KMS-11 (cell line): Measurements from ENCODE around the gene C4BPA.

Experiments
- H2AFZ ChIP-seq: fragments of 200-600 bp; sonication (generic); 2 replicates; pipeline ENCODE4 v1.6.1; 2016; ENCODE audit warnings: antibody characterized with exemption, mixed run types, low read depth
- H3K27ac ChIP-seq: fragments of 200-600 bp; sonication (generic); 2 replicates; pipeline ENCODE4 v1.6.1; 2016; ENCODE audit warnings: mild to moderate bottlenecking, mixed run types
- H3K27me3 ChIP-seq: fragments of 200-600 bp; sonication (generic); 2 replicates; pipeline ENCODE4 v1.6.1; 2017; ENCODE audit warnings: mild to moderate bottlenecking, low read depth, mixed run types, moderate library complexity; ENCODE audit not compliant: insufficient read depth
- H3K36me3 ChIP-seq: fragments of 200-600 bp; sonication (generic); 2 replicates; pipeline ENCODE4 v1.6.1; 2017; ENCODE audit warnings: mild to moderate bottlenecking, mixed run types; ENCODE audit not compliant: insufficient read depth
- H3K4me1 ChIP-seq: fragments of 200-600 bp; sonication (generic); 2 replicates; pipeline ENCODE4 v1.6.1; 2016; ENCODE audit warnings: mild to moderate bottlenecking, low read depth, mixed run types; ENCODE audit not compliant: poor library complexity, severe bottlenecking
- H3K4me2 ChIP-seq: fragments of 200-600 bp; sonication (generic); 2 replicates; pipeline ENCODE4 v1.7.0; 2016; ENCODE audit warnings: mild to moderate bottlenecking, mixed run types
- H3K4me3 ChIP-seq: fragments of 200-600 bp; sonication (generic); IDR thresholded peaks from 2 replicates; pipeline ENCODE4 v1.6.1; 2017; ENCODE audit warnings: low read depth, low read length, mixed read lengths; ENCODE audit not compliant: insufficient read depth
- H3K79me2 ChIP-seq: fragments of 200-600 bp; sonication (generic); 2 replicates; pipeline ENCODE4 v1.6.1; 2016; ENCODE audit warnings: low read depth, mixed run types; ENCODE audit not compliant: insufficient read depth
- H3K9ac ChIP-seq: fragments of 200-600 bp; sonication (generic); 2 replicates; pipeline ENCODE4 v1.6.1; 2016; ENCODE audit warnings: mild to moderate bottlenecking, mixed run types
- H4K20me1 ChIP-seq: fragments of 200-600 bp; sonication (generic); 2 replicates; pipeline ENCODE4 v1.6.1; 2016; ENCODE audit warnings: mild to moderate bottlenecking, mixed run types; ENCODE audit not compliant: insufficient read depth
- CTCF ChIP-seq: fragments of 200-600 bp; sonication (generic); conservative IDR thresholded peaks from 2 replicates; pipeline ENCODE4 v1.6.1; 2017; ENCODE audit warnings: low read depth, mild to moderate bottlenecking, antibody characterized with exemption, low read length, moderate library complexity, mixed read lengths

The C4BPA gene

GRCh38 chr1:207067665-207068064, 36.4 kb upstream of the C4BPA start:
- Histone ChIP-seq H2AFZ (no peak overlapping the region), H3K79me2 (no peaks in the 10 kb centered on the region), H3K27me3 (no peaks in the 10 kb centered on the region), H3K9ac (no peak overlapping the region), H3K27ac (no peak overlapping the region), H3K36me3 (no peaks in the 10 kb centered on the region), H4K20me1 (no peaks in the 10 kb centered on the region), H3K4me2 (no peak overlapping the region), H3K4me1 (no peaks in the 10 kb centered on the region), H3K4me3 (no peak overlapping the region)
- TF ChIP-seq CTCF, result no peak

DNA sequence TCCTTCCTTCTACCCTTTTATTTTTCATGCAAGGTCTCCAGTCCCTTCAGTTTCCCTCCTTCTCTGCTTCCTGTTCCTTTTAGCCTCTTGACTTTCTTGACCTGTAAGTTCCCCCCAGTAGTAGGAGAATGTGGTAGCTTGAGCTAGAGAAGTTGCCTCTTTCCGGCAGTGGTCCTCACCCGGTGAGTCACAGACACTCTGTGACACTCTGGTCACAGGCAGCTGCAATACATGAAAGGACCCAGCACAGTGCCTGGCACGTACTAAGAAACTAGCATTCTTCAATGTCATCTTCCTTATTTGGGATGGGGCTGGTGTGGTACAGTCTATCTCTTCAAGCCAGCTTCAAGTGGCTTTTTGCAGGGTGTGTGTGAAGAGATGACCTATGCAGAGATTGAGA, 35.0 kb upstream of the C4BPA start:
- Histone ChIP-seq H3K4me1 (no peaks in the 10 kb centered on the region), H4K20me1 (no peaks in the 10 kb centered on the region), H3K9ac (no peak overlapping the region), H3K36me3 (no peaks in the 10 kb centered on the region), H2AFZ (no peak overlapping the region), H3K79me2 (no peaks in the 10 kb centered on the region), H3K27ac (no peak overlapping the region), H3K4me2 (no peak overlapping the region), H3K4me3 (no peak overlapping the region), H3K27me3 (no peaks in the 10 kb centered on the region)
- no peak for TF ChIP-seq CTCF

GRCh38 chr1:207069858-207070506, 34.1 kb upstream of the C4BPA start:
- H3K27me3 ChIP-seq, result no peaks in the 10 kb centered on the region
- H3K9ac ChIP-seq, result no peak overlapping the region
- no peaks in the 10 kb centered on the region for H3K4me1 ChIP-seq
- no peak overlapping the region for H3K4me2 ChIP-seq
- H4K20me1 ChIP-seq, result no peaks in the 10 kb centered on the region
- H2AFZ ChIP-seq, result no peak overlapping the region
- H3K36me3 ChIP-seq, result no peaks in the 10 kb centered on the region
- H3K79me2 ChIP-seq, result no peaks in the 10 kb centered on the region
- no peak overlapping the region for H3K27ac ChIP-seq
- H3K4me3 ChIP-seq, result no peak overlapping the region
- TF ChIP-seq CTCF, result no peak

- H3K27me3 ChIP-seq, result no peaks in the 10 kb centered on the region
- H3K4me1 ChIP-seq, result no peaks in the 10 kb centered on the region
- H4K20me1 ChIP-seq, result no peaks in the 10 kb centered on the region
- TF ChIP-seq CTCF, result no peak
- H3K4me3 ChIP-seq, result no peak overlapping the region
- no peaks in the 10 kb centered on the region for H3K36me3 ChIP-seq
- no peak overlapping the region for H3K9ac ChIP-seq
- H2AFZ ChIP-seq, result no peak overlapping the region
- no peaks in the 10 kb centered on the region for H3K79me2 ChIP-seq
- no peak overlapping the region for H3K27ac ChIP-seq
- H3K4me2 ChIP-seq, result no peak overlapping the region
Observed at GRCh38 chr1:207070811-207071210, 33.2 kb upstream of the C4BPA start.
